ENCODE results near the gene BMPR1B.
"Not testable (repeated sequence)": the region's sequence is repeated elsewhere in the genome, so short reads cannot be mapped to it uniquely, and the experiment has no call there.

BMPR1B gene

GRCh38 chr4:94833394-94833793, 75.6 kb downstream of the BMPR1B start:
- DNase-seq (ENCODE audit: low read depth): no peak

- DNase-seq (ENCODE audit: low read depth): no peak
Measured at GRCh38 chr4:94834501-94834900, 76.7 kb downstream of the BMPR1B start.

- not testable (repeated sequence) for DNase-seq (ENCODE audit: low read depth)
Measured at GRCh38 chr4:94841166-94841863, 83.6 kb downstream of the BMPR1B start.

GRCh38 chr4:94841864-94842221, 84.1 kb downstream of the BMPR1B start:
- DNase-seq (ENCODE audit: low read depth): no peak

- DNase-seq (ENCODE audit: low read depth): no peak
Measured at GRCh38 chr4:94843216-94843615, 85.5 kb downstream of the BMPR1B start.

GRCh38 chr4:94848326-94848725, 90.6 kb downstream of the BMPR1B start:
- DNase-seq (ENCODE audit: low read depth): no peak

GRCh38 chr4:94849901-94850300, 92.1 kb downstream of the BMPR1B start:
- DNase-seq (ENCODE audit: low read depth): no peak

- no peak for DNase-seq (ENCODE audit: low read depth)
Measured at GRCh38 chr4:94852616-94853015, 94.9 kb downstream of the BMPR1B start.

- no peak for DNase-seq (ENCODE audit: low read depth)
Measured at GRCh38 chr4:94856030-94856429, 98.3 kb downstream of the BMPR1B start.

- DNase-seq (ENCODE audit: low read depth): no peak
Measured at GRCh38 chr4:94870146-94870545, 112.4 kb downstream of the BMPR1B start.

- DNase-seq (ENCODE audit: low read depth): no peak
Measured at GRCh38 chr4:94871644-94872305, 114.0 kb downstream of the BMPR1B start.

- no peak for DNase-seq (ENCODE audit: low read depth)
Measured at GRCh38 chr4:94877973-94878372, 120.2 kb downstream of the BMPR1B start.

GRCh38 chr4:94880956-94881355, 123.2 kb downstream of the BMPR1B start:
- no peak for DNase-seq (ENCODE audit: low read depth)

GRCh38 chr4:94882756-94883155, 125.0 kb downstream of the BMPR1B start:
- no peak for DNase-seq (ENCODE audit: low read depth)

- no peak for DNase-seq (ENCODE audit: low read depth)
Measured at GRCh38 chr4:94887027-94887426, 129.3 kb downstream of the BMPR1B start.

GRCh38 chr4:94889523-94889922, 131.8 kb downstream of the BMPR1B start:
- DNase-seq (ENCODE audit: low read depth): no peak

GRCh38 chr4:94889946-94890345, 132.2 kb downstream of the BMPR1B start:
- no peak for DNase-seq (ENCODE audit: low read depth)

GRCh38 chr4:94890579-94890978, 132.8 kb downstream of the BMPR1B start:
- no peak for DNase-seq (ENCODE audit: low read depth)

GRCh38 chr4:94892051-94892450, 134.3 kb downstream of the BMPR1B start:
- DNase-seq (ENCODE audit: low read depth): no peak

GRCh38 chr4:94895081-94895480, 137.3 kb downstream of the BMPR1B start:
- no peak for DNase-seq (ENCODE audit: low read depth)

- no peak for DNase-seq (ENCODE audit: low read depth)
Measured at GRCh38 chr4:94897023-94897422, 139.3 kb downstream of the BMPR1B start.

GRCh38 chr4:94905511-94905910, 147.8 kb downstream of the BMPR1B start:
- no peak for DNase-seq (ENCODE audit: low read depth)

GRCh38 chr4:94909645-94910044, 151.9 kb downstream of the BMPR1B start:
- DNase-seq (ENCODE audit: low read depth): no peak

- DNase-seq (ENCODE audit: low read depth): no peak
Measured at GRCh38 chr4:94911106-94911505, 153.4 kb downstream of the BMPR1B start.

Data from stimulated activated CD8-positive, alpha-beta memory T cell treated with anti-CD3 and anti-CD28 coated beads, Interleukin-12 subunit alpha, Interleukin-12 subunit beta, amount 100 ng/mL, for 4 hours (primary cell).